Progenitor cell of endocrine pancreas (in vitro differentiated cells): ENCODE results near the gene PLB1. TPM values are rescaled to one million over a fixed set of nuclear protein-coding genes. Genes with fewer than 3 reads are reported as not detected.

Source experiments
- DNase-seq: peaks from one replicate; pipeline ENCODE4 v3.0.0; 2021; ENCODE audit warnings: low spot score; ENCODE audit not compliant: unreplicated experiment
- H3K27ac Mint-ChIP-seq: 2 replicates; pipeline ENCODE4 v1.8.0; 2021; ENCODE audit warnings: mild to moderate bottlenecking, moderate library complexity, mixed read lengths
- H3K27me3 Mint-ChIP-seq: 2 replicates; pipeline ENCODE4 v1.8.0; 2021; ENCODE audit warnings: mixed read lengths
- H3K36me3 Mint-ChIP-seq: 2 replicates; pipeline ENCODE4 v1.8.0; 2022; ENCODE audit warnings: mixed read lengths; ENCODE audit not compliant: insufficient read depth
- H3K4me1 Mint-ChIP-seq: 2 replicates; pipeline ENCODE4 v1.8.0; 2021; ENCODE audit warnings: low read depth, mixed read lengths
- H3K4me3 Mint-ChIP-seq: 2 replicates; pipeline ENCODE4 v1.8.0; 2021; ENCODE audit warnings: low read depth, mild to moderate bottlenecking, moderate library complexity, mixed read lengths
- H3K9me3 Mint-ChIP-seq: 2 replicates; pipeline ENCODE4 v1.8.0; 2021; ENCODE audit warnings: low read depth, mixed read lengths
- CTCF ChIP-seq: fragments of 200-600 bp; sonication (generic); IDR thresholded peaks from one replicate; pipeline ENCODE4 v1.5.0; 2021; ENCODE audit warnings: antibody characterized with exemption, mild to moderate bottlenecking; ENCODE audit not compliant: unreplicated experiment
- total RNA-seq: library from RNA; stranded (reverse); gene quantifications from 2 replicates; pipeline ENCODE4 v1.2.1, GENCODE V29; 2021

PLB1 gene
- total RNA-seq, 1 donor from 2014 or later: 0.65 TPM

DNA sequence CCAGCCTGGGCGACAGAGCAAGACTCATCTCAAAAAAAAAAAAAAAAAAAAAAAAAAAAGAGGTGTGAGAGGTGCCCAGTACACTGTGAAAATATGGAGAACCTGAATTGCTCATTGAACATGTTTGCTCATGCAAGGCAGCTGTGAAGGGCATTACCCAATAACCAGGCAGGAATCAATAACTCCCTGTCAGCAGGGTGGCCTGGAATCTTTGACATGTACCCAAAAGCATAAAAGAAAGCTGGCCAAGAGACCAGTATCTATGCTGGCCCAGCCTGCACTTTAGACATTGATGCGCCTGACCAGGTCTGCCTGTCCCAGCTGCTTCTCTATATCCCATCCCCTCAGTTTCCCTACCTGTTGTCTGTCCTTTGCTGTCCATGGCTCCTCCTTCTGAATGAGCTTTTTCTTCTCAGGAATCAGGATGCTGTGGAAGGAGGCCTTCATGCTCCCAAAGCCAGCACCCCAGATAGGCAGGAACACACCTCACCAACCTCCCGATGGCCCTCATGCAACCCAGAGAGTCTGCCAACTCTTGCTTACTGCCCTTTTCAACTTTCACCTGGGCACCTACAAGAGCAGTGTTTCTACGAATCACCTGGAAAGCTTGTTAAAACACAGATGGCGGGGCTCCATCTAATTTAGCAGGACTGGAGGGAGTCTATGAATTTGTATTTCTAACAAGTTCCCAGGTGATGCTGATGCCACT is 172.4 kb downstream of the PLB1 start:
- Mint-ChIP-seq H3K27ac (no peak overlapping the region), H3K27me3 (peaks cover 3% of the 10 kb centered on the region), H3K4me3 (no peak overlapping the region), H3K9me3 (peaks cover 3% of the 10 kb centered on the region), H3K36me3 (no peaks in the 10 kb centered on the region), H3K4me1 (peaks cover 8% of the 10 kb centered on the region)
- TF ChIP-seq CTCF: no peak
- DNase-seq: no peak

DNA sequence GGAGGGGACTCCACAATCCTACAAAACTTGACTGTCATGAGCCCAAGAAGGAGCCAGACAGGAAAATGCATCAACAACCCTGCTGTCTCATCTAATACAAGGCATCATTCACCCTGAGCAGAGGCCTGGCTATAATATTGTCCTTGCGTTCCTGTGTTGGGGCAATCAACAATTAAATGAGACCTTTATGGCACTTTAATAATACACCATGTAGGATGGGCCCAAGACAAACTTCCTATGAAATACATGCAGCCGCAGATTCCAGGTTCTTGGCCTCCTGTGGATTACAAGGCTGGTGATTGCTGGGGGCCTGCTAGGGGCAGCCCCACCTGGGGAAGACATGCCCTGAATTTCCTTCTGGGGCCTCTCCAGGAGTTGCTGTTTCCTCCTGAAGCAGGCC is 173.0 kb downstream of the PLB1 start:
- no peak for DNase-seq
- H3K36me3 Mint-ChIP-seq: no peaks in the 10 kb centered on the region
- H3K4me3 Mint-ChIP-seq: no peak overlapping the region
- TF ChIP-seq CTCF: no peak
- H3K27me3 Mint-ChIP-seq: peaks cover 3% of the 10 kb centered on the region
- H3K9me3 Mint-ChIP-seq: peaks cover 3% of the 10 kb centered on the region
- peaks cover 8% of the 10 kb centered on the region for H3K4me1 Mint-ChIP-seq
- no peak overlapping the region for H3K27ac Mint-ChIP-seq

- no peak for DNase-seq
- H3K27me3 Mint-ChIP-seq: peaks cover 3% of the 10 kb centered on the region
- H3K27ac Mint-ChIP-seq: no peak overlapping the region
- no peaks in the 10 kb centered on the region for H3K4me1 Mint-ChIP-seq
- TF ChIP-seq CTCF: no peak
- peaks cover 3% of the 10 kb centered on the region for H3K9me3 Mint-ChIP-seq
- H3K36me3 Mint-ChIP-seq: no peaks in the 10 kb centered on the region
- H3K4me3 Mint-ChIP-seq: no peak overlapping the region
Observed at GRCh38 chr2:28670856-28671255, 175.0 kb downstream of the PLB1 start.

- Mint-ChIP-seq H3K9me3 (peaks cover 3% of the 10 kb centered on the region), H3K4me3 (no peak overlapping the region), H3K27me3 (peaks cover 3% of the 10 kb centered on the region), H3K27ac (no peak overlapping the region), H3K4me1 (no peaks in the 10 kb centered on the region), H3K36me3 (no peaks in the 10 kb centered on the region)
- no peak for TF ChIP-seq CTCF
- DNase-seq: no peak
Observed at GRCh38 chr2:28673338-28673737, 177.5 kb downstream of the PLB1 start.

GRCh38 chr2:28674062-28674712 is 178.3 kb downstream of the PLB1 start:
- H3K4me1 Mint-ChIP-seq: no peaks in the 10 kb centered on the region
- peaks cover 3% of the 10 kb centered on the region for H3K9me3 Mint-ChIP-seq
- no peaks in the 10 kb centered on the region for H3K36me3 Mint-ChIP-seq
- no peak overlapping the region for H3K4me3 Mint-ChIP-seq
- no peak for DNase-seq
- TF ChIP-seq CTCF: no peak
- H3K27me3 Mint-ChIP-seq: peaks cover 3% of the 10 kb centered on the region
- no peak overlapping the region for H3K27ac Mint-ChIP-seq
